Peyer's patch (tissue), 4 donors: ENCODE data around the gene EPHB1. TPM values are rescaled to one million over a fixed set of nuclear protein-coding genes. Genes with fewer than 3 reads are reported as not detected.

Source experiments
- DNase-seq, 3 donors: peaks; one replicate each; pipeline ENCODE4 v3.0.0-alpha.2; 2017 to 2019
- H3K27ac ChIP-seq, 4 donors: fragments of 200-600 bp; sonication (generic); one replicate each; pipeline ENCODE4 v1.5.1; 2016 to 2019
- H3K27me3 ChIP-seq, 2 donors: fragments of 200-600 bp; sonication (generic); one replicate each; pipeline ENCODE4 v1.5.1; 2019
- H3K36me3 ChIP-seq, 3 donors: fragments of 200-600 bp; sonication (generic); one replicate each; pipeline ENCODE4 v1.5.1; 2016 to 2019
- H3K4me1 ChIP-seq, 4 donors: fragments of 200-600 bp; sonication (generic); one replicate each; pipeline ENCODE4 v1.5.1; 2016 to 2019
- H3K4me3 ChIP-seq, 4 donors: fragments of 200-600 bp; sonication (generic); 1 replicate in 3 of 4; 2 replicates in 1 of 4; pipeline ENCODE4 v1.5.1; 2016 to 2019; ENCODE audit warnings: mild to moderate bottlenecking in 1 of 4
- H3K9me3 ChIP-seq, 4 donors: fragments of 200-600 bp; sonication (generic); one replicate each; pipeline ENCODE4 v1.5.1; 2016 to 2019; ENCODE audit warnings: mild to moderate bottlenecking in 1 of 4
- CTCF ChIP-seq, 6 experiments: fragments of 450-650 bp in 4 of 6; fragments of 200-600 bp in 2 of 6; sonication (generic) in 1 of 6; IDR thresholded peaks; one replicate each; pipeline ENCODE4 v1.5.1; 2017 to 2019; ENCODE audit warnings: antibody characterized with exemption in 6 of 6, mild to moderate bottlenecking in 3 of 6, moderate library complexity in 1 of 6
- POLR2A ChIP-seq, 2 donors: fragments of 450-650 bp; IDR thresholded peaks; one replicate each; pipeline ENCODE4 v1.5.1; 2017; ENCODE audit warnings: antibody characterized with exemption in 2 of 2, mild to moderate bottlenecking in 2 of 2, moderate library complexity in 2 of 2
- total RNA-seq, 4 donors: library from RNA; depleted of rRNA; stranded (reverse); fragments of >200 nt; gene quantifications; one replicate each; pipeline ENCODE4 v1.1.0, GENCODE V29; 2016

The EPHB1 gene
- total RNA-seq, 4 donors from 2014 or later = 0.18 to 3.2 (median 0.68) TPM

GRCh38 chr3:134905647-134905935, 110.5 kb downstream of the EPHB1 start:
- Histone ChIP-seq H3K4me3 (no peak overlapping the region), H3K27ac (no peak overlapping the region), H3K4me1 (no peaks in the 10 kb centered on the region), H3K36me3 (no peaks in the 10 kb centered on the region), H3K27me3 (no peaks in the 10 kb centered on the region), H3K9me3 (no peaks in the 10 kb centered on the region)
- TF ChIP-seq CTCF (IDR thresholded peaks at IDR 0.05) (no peak), POLR2A (IDR thresholded peaks at IDR 0.05) (no peak)
- DNase-seq = no peak

GRCh38 chr3:134908271-134908670, 113.2 kb downstream of the EPHB1 start:
- TF ChIP-seq CTCF (IDR thresholded peaks at IDR 0.05) = no peak
- no peak for TF ChIP-seq POLR2A (IDR thresholded peaks at IDR 0.05)
- H3K27ac ChIP-seq = no peak overlapping the region
- H3K4me1 ChIP-seq = no peaks in the 10 kb centered on the region
- no peaks in the 10 kb centered on the region for H3K36me3 ChIP-seq
- no peaks in the 10 kb centered on the region for H3K27me3 ChIP-seq
- no peaks in the 10 kb centered on the region for H3K9me3 ChIP-seq
- no peak for DNase-seq
- no peak overlapping the region for H3K4me3 ChIP-seq

GRCh38 chr3:134910026-134910425, 115.0 kb downstream of the EPHB1 start:
- H3K9me3 ChIP-seq = no peaks in the 10 kb centered on the region
- H3K27ac ChIP-seq = no peak overlapping the region
- H3K4me3 ChIP-seq = no peak overlapping the region
- H3K4me1 ChIP-seq = no peaks in the 10 kb centered on the region
- DNase-seq = no peak
- TF ChIP-seq POLR2A (IDR thresholded peaks at IDR 0.05) (no peak), CTCF (IDR thresholded peaks at IDR 0.05) (no peak)
- no peaks in the 10 kb centered on the region for H3K36me3 ChIP-seq
- no peaks in the 10 kb centered on the region for H3K27me3 ChIP-seq

- Histone ChIP-seq H3K9me3 (no peaks in the 10 kb centered on the region), H3K36me3 (no peaks in the 10 kb centered on the region), H3K27ac (no peak overlapping the region), H3K27me3 (no peaks in the 10 kb centered on the region), H3K4me3 (no peak overlapping the region), H3K4me1 (no peaks in the 10 kb centered on the region)
- no peak for DNase-seq
- TF ChIP-seq CTCF (IDR thresholded peaks at IDR 0.05) (no peak), POLR2A (IDR thresholded peaks at IDR 0.05) (no peak)
Observed at GRCh38 chr3:134911586-134912548, 116.8 kb downstream of the EPHB1 start.

GRCh38 chr3:134916276-134916961, 121.4 kb downstream of the EPHB1 start:
- H3K27me3 ChIP-seq = no peaks in the 10 kb centered on the region
- H3K27ac ChIP-seq = no peak overlapping the region
- DNase-seq = no peak
- no peaks in the 10 kb centered on the region for H3K4me1 ChIP-seq
- no peak overlapping the region for H3K4me3 ChIP-seq
- H3K9me3 ChIP-seq = no peaks in the 10 kb centered on the region
- TF ChIP-seq POLR2A (IDR thresholded peaks at IDR 0.05) = no peak
- TF ChIP-seq CTCF (IDR thresholded peaks at IDR 0.05) = no peak
- no peaks in the 10 kb centered on the region for H3K36me3 ChIP-seq
